WI38 (cell line): ENCODE measurements around the gene VCAM1.
"Not testable (repeated sequence)": the region's sequence is repeated elsewhere in the genome, so short reads cannot be mapped to it uniquely, and the experiment has no call there.

Experiments
- H3K4me3 ChIP-seq: 2 replicates; pipeline ENCODE4 v1.5.1; 2011; ENCODE audit warnings: low read depth, mild to moderate bottlenecking, control low read depth, low read length
- CTCF ChIP-seq: IDR thresholded peaks from 2 replicates; pipeline ENCODE4 v1.5.1; 2012; ENCODE audit warnings: low read depth, mild to moderate bottlenecking, control low read depth, low read length

VCAM1 gene

DNA sequence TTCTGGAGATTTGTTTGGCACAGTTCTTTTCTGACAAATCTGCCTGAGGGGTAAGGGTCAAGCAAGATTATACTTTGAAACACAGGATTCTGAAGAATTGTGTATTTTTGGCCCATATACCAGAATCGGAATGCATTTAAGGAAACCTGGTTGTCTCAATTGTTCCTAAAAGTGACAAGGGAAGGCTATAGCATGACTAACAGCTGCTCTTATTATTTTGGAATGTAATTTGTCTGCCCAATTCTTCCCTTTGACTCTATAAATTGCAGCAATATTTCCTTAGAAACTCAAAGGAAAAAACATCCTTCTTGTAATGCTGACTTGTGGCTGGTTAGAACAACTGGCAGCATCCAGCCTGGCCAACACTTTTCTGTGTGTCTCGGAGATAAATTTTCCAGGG is 15.8 kb upstream of the VCAM1 start:
- no peak for TF ChIP-seq CTCF
- no peak overlapping the region for H3K4me3 ChIP-seq

DNA sequence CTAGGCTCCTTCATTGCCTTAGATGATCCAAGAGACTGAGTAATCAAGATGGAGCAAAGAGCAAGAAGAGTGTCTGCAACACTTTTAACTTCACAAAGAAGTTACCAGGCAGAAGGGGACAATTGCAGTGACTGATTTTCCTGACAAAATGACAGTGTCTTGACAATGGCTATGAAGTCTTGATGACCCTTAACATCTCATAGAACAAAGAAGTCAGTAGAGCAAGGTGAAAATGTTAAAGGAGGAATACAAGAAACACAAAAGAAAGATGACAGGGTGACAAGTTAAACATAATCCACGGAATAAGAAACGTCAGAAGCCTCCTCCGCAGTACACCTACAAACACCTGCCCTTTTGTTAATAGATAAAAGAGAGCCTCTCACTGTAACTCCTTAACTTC is 15.1 kb upstream of the VCAM1 start:
- H3K4me3 ChIP-seq, result no peak overlapping the region
- TF ChIP-seq CTCF, result no peak

DNA sequence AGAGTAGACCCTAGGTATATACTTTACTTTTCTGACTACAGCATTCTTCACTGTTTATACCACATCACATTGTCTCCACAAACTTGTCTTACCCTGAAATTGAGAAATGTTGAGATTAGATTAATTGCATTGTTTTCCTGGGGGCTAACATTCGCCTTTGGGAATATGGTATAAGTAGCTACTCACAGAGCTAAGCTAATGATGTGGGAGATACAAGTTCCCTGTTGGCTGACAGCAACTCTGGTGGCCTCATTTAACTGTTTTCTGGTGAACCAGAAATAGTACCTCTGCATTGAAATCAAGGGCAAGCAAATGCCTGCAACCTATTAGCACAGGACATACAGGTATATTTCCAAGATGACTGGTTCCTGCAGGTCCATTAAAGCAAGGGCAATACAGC is 13.2 kb upstream of the VCAM1 start:
- no peak overlapping the region for H3K4me3 ChIP-seq
- no peak for TF ChIP-seq CTCF

GRCh38 chr1:100706856-100707255 is 12.7 kb upstream of the VCAM1 start:
- no peak for TF ChIP-seq CTCF
- H3K4me3 ChIP-seq, result no peak overlapping the region

DNA sequence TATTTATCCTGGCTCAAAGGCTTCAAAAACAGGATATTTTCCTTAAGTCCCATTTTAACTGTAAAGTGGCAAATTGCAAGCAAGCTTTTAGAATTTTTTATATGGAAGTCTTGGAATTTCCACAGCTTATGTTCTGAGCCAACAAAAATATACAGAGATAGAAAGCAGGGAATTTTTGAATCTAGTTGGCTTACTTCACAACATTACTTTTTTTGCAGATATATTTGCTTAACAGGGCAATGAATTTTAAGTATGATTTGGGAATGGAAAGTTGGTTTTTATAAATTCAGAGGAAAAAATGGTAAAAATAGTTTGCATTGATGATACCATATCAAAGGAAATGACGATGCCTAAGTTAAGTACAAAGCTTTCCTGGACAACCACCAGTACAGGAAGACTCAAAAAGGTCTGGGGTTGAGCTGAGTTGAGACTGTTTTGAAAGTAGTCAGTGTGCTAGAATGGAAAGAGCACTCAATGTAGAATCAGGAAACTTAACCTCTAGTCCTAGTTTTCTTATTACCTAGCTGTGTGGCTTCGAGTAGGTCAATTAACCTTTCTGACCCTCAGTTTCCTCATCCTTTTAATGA is 11.0 kb upstream of the VCAM1 start:
- no peak overlapping the region for H3K4me3 ChIP-seq
- no peak for TF ChIP-seq CTCF

GRCh38 chr1:100710906-100711682 is 8.4 kb upstream of the VCAM1 start:
- TF ChIP-seq CTCF, result no peak
- no peak overlapping the region for H3K4me3 ChIP-seq

- not testable (repeated sequence) for H3K4me3 ChIP-seq
Observed at GRCh38 chr1:100713027-100713426, 6.5 kb upstream of the VCAM1 start.
